Measurements from ENCODE around the gene ZNF469.

- TF ChIP-seq CTCF (IDR thresholded peaks at IDR 0.05; ENCODE audit: low read depth, low read length, missing input control), result no peak
- TF ChIP-seq, protein P1, sequence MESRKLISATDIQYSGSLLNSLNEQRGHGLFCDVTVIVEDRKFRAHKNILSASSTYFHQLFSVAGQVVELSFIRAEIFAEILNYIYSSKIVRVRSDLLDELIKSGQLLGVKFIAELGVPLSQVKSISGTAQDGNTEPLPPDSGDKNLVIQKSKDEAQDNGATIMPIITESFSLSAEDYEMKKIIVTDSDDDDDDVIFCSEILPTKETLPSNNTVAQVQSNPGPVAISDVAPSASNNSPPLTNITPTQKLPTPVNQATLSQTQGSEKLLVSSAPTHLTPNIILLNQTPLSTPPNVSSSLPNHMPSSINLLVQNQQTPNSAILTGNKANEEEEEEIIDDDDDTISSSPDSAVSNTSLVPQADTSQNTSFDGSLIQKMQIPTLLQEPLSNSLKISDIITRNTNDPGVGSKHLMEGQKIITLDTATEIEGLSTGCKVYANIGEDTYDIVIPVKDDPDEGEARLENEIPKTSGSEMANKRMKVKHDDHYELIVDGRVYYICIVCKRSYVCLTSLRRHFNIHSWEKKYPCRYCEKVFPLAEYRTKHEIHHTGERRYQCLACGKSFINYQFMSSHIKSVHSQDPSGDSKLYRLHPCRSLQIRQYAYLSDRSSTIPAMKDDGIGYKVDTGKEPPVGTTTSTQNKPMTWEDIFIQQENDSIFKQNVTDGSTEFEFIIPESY (IDR thresholded peaks at IDR 0.05), result no peak
- TF ChIP-seq SP1 (IDR thresholded peaks at IDR 0.05), result no peak
- TF ChIP-seq REST (IDR thresholded peaks at IDR 0.05), result no peak
- no peak for TF ChIP-seq RXRA (IDR thresholded peaks at IDR 0.05)
- TF ChIP-seq, protein P2, sequence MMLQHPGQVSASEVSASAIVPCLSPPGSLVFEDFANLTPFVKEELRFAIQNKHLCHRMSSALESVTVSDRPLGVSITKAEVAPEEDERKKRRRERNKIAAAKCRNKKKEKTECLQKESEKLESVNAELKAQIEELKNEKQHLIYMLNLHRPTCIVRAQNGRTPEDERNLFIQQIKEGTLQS (IDR thresholded peaks at IDR 0.05), result no peak
- no peak for TF ChIP-seq YY1 (IDR thresholded peaks at IDR 0.05)
These were observed 39.2 kb downstream of the ZNF469 start for GRCh38 chr16:88421871-88422433.
